ENCODE measurements around the gene NEUROD4.

The NEUROD4 gene

GRCh38 chr12:55037351-55037987 lies 17.7 kb downstream of the NEUROD4 start:
- DNase-seq (ENCODE audit: low read depth in 1 of 2, low spot score in 1 of 2): no peak
- H3K27ac ChIP-seq (replicated peaks): no peak overlapping the region
- H3K27me3 ChIP-seq (ENCODE audit: insufficient read depth, poor library complexity, severe bottlenecking): no peaks in the 10 kb centered on the region
- no peak overlapping the region for H3K4me3 ChIP-seq (replicated peaks; ENCODE audit: insufficient read depth, low read length)
- TF ChIP-seq GABPA (IDR thresholded peaks at IDR 0.05; ENCODE audit: low read depth) (no peak), SPI1 (IDR thresholded peaks at IDR 0.05; ENCODE audit: borderline replicate concordance, low read depth) (no peak), CTCF (IDR thresholded peaks at IDR 0.05; ENCODE audit: insufficient read depth, low read length) (no peak), REST (IDR thresholded peaks at IDR 0.05; ENCODE audit: insufficient replicate concordance, low read depth) (no peak), POLR2AphosphoS5 (IDR thresholded peaks at IDR 0.05; ENCODE audit: low read depth) (no peak)

- H3K27ac ChIP-seq (replicated peaks): no peak overlapping the region
- no peak for TF ChIP-seq CTCF (IDR thresholded peaks at IDR 0.05; ENCODE audit: insufficient read depth, low read length)
- no peak for TF ChIP-seq SPI1 (IDR thresholded peaks at IDR 0.05; ENCODE audit: borderline replicate concordance, low read depth)
- no peak for TF ChIP-seq REST (IDR thresholded peaks at IDR 0.05; ENCODE audit: insufficient replicate concordance, low read depth)
- TF ChIP-seq POLR2AphosphoS5 (IDR thresholded peaks at IDR 0.05; ENCODE audit: low read depth): no peak
- DNase-seq (ENCODE audit: low read depth in 1 of 2, low spot score in 1 of 2): no peak
- no peaks in the 10 kb centered on the region for H3K27me3 ChIP-seq (ENCODE audit: insufficient read depth, poor library complexity, severe bottlenecking)
- H3K4me3 ChIP-seq (replicated peaks; ENCODE audit: insufficient read depth, low read length): no peak overlapping the region
Measured at GRCh38 chr12:55039395-55040354, 19.9 kb downstream of the NEUROD4 start.

GRCh38 chr12:55041345-55042055 lies 21.7 kb downstream of the NEUROD4 start:
- DNase-seq (ENCODE audit: low read depth in 1 of 2, low spot score in 1 of 2): peak; percentile 25 to 41
- TF ChIP-seq SPI1 (IDR thresholded peaks at IDR 0.05; ENCODE audit: borderline replicate concordance, low read depth): no peak
- TF ChIP-seq REST (IDR thresholded peaks at IDR 0.05; ENCODE audit: insufficient replicate concordance, low read depth): no peak
- no peak for TF ChIP-seq POLR2AphosphoS5 (IDR thresholded peaks at IDR 0.05; ENCODE audit: low read depth)
- TF ChIP-seq GABPA (IDR thresholded peaks at IDR 0.05; ENCODE audit: low read depth): no peak; the same call in 1 of the 2 replicates
- TF ChIP-seq CTCF (IDR thresholded peaks at IDR 0.05; ENCODE audit: insufficient read depth, low read length): no peak
- Histone ChIP-seq H3K27ac (replicated peaks) (no peak overlapping the region), H3K4me3 (replicated peaks; ENCODE audit: insufficient read depth, low read length) (no peak overlapping the region), H3K27me3 (ENCODE audit: insufficient read depth, poor library complexity, severe bottlenecking) (no peaks in the 10 kb centered on the region)

Measured in HL-60 (cell line).